HG02763 (cell line): ENCODE results near the gene SLC39A8.
"Not testable (repeated sequence)": the region's sequence is repeated elsewhere in the genome, so short reads cannot be mapped to it uniquely, and the experiment has no call there.

Experiments
- ATAC-seq: cut with Tn5 transposase; IDR thresholded peaks from one replicate; pipeline ENCODE4 v1.9.1; 2021; ENCODE audit warnings: mild to moderate bottlenecking, moderate library complexity; ENCODE audit not compliant: unreplicated experiment

SLC39A8 gene

GRCh38 chr4:102243296-102243695, 102.0 kb downstream of the SLC39A8 start:
- not testable (repeated sequence) for ATAC-seq

DNA sequence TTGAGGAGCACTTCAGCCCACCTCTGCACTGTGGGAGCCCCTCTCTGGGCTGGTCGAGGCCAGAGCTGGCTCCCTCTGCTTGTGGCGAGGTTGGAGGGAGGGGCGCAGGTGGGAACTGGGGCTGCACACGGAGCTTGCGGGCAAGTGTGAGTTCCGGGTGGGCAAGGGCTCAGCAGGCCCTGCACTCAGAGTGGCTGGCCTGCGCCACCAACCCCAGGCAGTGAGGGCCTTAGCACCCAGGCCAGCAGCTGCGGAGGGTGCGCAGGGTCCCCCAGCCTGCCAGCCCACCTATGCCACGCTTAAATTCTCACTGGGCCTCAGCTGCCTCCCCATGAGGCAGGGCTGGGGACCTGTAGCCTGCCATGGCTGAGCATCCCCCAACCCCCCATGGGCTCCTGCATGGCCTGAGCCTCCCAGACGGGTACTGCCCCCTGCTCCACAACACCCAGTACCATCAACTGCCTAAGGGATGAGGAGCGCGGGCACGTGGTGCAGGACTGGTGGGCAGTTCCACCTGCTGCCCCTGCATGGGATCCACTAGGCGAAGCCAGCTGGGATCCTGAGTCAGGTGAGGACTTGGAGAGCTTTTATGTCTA, 110.9 kb downstream of the SLC39A8 start:
- ATAC-seq = no peak

GRCh38 chr4:102230194-102230593, 115.1 kb downstream of the SLC39A8 start:
- ATAC-seq = no peak

DNA sequence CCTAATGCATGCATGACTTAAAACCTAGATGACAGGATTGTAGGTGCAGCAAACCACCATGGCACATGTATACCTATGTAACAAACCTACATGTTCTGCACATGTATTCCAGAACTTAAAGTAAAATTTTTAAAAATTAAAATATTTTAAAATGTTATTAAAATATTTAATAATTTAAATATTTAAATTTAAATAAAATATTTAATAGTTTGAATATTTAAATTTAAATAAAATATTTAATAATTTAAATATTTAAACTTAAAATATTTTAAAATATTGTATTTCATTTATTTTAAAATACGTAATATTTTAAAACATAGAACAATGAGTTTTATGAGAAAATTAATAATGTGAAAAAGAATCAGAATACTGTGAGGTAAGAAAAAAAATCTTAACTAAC, 117.9 kb downstream of the SLC39A8 start:
- ATAC-seq = no peak

GRCh38 chr4:102223461-102223860, 121.8 kb downstream of the SLC39A8 start:
- ATAC-seq = no peak

GRCh38 chr4:102222838-102223409, 122.4 kb downstream of the SLC39A8 start:
- no peak for ATAC-seq

DNA sequence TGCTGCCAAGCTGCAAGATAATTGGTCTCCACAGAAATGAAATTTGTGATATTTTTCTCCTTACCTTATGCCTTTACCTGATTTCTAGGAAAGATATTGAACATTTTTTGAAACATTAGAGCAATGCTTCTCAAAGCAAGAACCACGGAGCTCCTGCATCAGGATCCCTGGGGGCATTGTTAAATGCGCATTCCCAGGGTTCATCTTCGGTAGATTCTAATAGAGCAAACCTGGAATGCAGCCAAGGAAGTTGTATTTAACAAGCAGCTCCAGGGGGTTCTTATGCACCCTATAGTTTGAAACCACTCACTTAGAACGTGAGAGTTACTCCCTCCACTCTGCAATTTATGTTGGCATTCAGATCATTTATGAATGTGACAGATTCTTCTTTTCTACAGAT, 126.2 kb downstream of the SLC39A8 start:
- no peak for ATAC-seq

DNA sequence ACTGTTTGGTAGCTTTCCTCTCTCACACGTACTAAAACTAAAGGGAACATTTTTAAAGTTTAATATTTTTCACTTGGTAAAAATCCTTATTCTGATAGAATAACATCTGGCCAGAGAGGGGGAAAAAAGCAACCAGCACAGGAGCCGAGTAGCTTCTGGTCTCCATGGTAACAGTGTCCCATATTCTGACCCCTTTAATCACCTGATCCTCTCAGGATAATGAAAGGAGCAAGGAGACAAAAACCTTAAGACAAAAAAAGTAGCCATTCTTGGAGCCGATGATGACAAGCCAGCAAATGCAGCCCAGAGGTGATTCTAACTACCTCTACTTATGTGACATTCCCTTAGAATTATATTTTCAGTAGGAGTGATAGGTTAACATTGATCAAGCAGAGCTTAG, 126.6 kb downstream of the SLC39A8 start:
- ATAC-seq = no peak

- no peak for ATAC-seq
Measured at GRCh38 chr4:102217775-102218355, 127.4 kb downstream of the SLC39A8 start.

GRCh38 chr4:102217345-102217744, 127.9 kb downstream of the SLC39A8 start:
- no peak for ATAC-seq

DNA sequence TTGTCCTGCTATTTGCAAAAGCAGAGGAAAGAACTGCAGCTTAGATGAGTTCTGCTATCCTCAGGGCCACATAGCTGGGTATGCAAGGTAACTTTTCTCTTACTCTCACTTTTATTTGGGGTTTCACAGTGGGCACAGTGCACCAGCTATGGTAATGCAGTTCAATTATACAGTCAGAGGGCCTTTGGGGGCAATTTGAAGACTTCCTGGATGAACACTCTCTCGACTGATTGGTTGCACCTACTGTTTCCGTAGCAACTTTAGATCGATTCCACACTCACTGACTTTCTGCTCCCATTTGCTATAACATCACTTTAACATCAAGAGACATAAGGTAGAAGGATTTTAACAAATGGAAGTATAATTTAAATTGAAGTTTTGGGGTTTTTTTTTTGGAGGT, 128.6 kb downstream of the SLC39A8 start:
- ATAC-seq = no peak

DNA sequence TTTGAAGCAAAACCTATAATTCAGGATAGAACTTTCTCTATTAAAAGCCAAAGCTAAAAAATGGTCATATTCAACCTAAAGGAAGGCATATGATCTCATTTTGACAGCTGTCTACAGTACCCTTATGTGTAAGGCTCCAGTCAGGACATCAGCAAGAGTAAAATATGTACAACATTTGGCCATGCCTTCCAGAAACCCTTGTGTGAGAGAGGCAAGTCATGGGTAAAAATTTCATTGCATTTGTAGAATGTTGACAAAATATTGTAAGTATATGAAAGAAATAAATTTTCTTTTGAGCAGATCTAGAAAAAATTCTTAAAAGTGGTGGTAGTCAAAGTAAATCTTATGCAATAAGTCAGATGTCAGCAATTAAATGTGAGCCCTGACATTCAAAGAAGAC, 132.3 kb downstream of the SLC39A8 start:
- ATAC-seq = no peak
